Epithelial cell of proximal tubule (primary cell): Measurements from ENCODE around the gene DIRAS2. TPM values are rescaled to one million over a fixed set of nuclear protein-coding genes. Genes with fewer than 3 reads are reported as not detected.
"Not testable (repeated sequence)": the region's sequence is repeated elsewhere in the genome, so short reads cannot be mapped to it uniquely, and the experiment has no call there.

Source experiments
- DNase-seq: peaks from one replicate; pipeline ENCODE4 v3.0.0-alpha.2; 2011; ENCODE audit warnings: low read depth
- H3K4me3 ChIP-seq: 2 replicates; pipeline ENCODE4 v1.5.1; 2011; ENCODE audit warnings: low read depth, mild to moderate bottlenecking, low read length
- total RNA-seq: library from RNA; depleted of rRNA; stranded (reverse); fragments of >200 nt; gene quantifications from 2 replicates; pipeline ENCODE4 v1.2.3, GENCODE V29; 2015
- TF ChIP-seq, protein P1 (sequence below): conservative IDR thresholded peaks from 2 replicates; pipeline ENCODE4 v1.5.1; 2012; ENCODE audit warnings: low read depth, mild to moderate bottlenecking, low read length

DIRAS2 gene
- total RNA-seq, 1 donor from 2014 or later: 4.8 TPM

DNA sequence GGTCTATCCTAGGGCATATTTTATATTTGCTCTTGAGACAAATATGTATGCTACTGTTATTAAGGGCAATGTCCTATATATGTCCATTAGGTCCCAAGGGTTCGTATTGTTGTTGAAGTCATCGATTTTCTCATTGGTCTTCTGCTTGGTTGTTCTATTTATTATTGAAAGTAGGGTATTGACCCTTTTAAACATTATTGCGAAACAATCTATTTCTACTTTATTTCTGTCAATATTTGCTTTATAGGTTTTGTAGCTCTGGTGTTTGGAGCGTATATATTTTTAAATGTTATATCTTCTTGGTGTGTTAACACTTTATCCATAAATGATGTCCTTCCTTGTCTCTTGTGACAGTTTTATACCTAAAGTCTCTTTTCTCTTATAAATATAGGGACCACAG, 16.2 kb upstream of the DIRAS2 start:
- TF ChIP-seq, protein P1, sequence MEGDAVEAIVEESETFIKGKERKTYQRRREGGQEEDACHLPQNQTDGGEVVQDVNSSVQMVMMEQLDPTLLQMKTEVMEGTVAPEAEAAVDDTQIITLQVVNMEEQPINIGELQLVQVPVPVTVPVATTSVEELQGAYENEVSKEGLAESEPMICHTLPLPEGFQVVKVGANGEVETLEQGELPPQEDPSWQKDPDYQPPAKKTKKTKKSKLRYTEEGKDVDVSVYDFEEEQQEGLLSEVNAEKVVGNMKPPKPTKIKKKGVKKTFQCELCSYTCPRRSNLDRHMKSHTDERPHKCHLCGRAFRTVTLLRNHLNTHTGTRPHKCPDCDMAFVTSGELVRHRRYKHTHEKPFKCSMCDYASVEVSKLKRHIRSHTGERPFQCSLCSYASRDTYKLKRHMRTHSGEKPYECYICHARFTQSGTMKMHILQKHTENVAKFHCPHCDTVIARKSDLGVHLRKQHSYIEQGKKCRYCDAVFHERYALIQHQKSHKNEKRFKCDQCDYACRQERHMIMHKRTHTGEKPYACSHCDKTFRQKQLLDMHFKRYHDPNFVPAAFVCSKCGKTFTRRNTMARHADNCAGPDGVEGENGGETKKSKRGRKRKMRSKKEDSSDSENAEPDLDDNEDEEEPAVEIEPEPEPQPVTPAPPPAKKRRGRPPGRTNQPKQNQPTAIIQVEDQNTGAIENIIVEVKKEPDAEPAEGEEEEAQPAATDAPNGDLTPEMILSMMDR: no peak
- no peak for DNase-seq
- no peak overlapping the region for H3K4me3 ChIP-seq

DNA sequence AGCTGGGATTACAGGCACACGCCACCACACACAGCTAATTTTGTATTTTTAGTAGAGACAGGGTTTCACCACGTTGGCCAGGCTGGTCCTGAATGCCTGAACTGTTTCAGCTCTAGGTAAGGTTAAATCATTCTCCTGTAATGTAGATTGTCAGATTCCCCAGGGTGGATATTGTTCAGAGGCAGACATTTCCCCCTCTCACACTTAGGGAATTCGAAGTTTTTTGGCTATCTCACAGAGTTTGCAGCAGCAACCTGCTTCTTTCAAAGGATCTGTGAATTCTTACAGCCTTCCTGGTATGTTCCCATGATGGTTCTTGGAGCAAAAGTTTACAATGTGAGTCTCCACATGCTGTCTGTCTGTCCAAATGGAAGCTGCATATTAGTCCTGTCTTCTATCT, 15.6 kb upstream of the DIRAS2 start:
- no peak overlapping the region for H3K4me3 ChIP-seq
- TF ChIP-seq, protein P1: no peak
- no peak for DNase-seq

DNA sequence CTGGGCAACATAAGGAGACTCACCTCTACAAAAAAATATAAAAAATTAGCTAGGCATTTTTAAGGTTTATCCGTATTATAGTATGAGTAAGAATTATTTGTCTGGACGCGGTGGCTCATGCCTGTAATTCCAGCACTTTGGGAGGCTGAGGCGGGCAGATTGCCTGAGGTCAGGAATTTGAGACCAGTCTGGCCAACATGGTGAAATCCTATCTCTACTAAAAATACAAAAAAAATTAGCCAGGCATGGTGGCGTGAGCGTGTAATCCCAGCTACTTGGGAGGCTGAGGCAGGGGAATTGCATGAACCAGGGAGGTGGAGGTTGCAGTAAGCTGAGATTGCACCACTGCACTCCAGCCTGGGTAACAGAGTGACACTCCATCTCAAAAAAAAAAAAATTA, 14.3 kb upstream of the DIRAS2 start:
- not testable (repeated sequence) for H3K4me3 ChIP-seq, DNase-seq

DNA sequence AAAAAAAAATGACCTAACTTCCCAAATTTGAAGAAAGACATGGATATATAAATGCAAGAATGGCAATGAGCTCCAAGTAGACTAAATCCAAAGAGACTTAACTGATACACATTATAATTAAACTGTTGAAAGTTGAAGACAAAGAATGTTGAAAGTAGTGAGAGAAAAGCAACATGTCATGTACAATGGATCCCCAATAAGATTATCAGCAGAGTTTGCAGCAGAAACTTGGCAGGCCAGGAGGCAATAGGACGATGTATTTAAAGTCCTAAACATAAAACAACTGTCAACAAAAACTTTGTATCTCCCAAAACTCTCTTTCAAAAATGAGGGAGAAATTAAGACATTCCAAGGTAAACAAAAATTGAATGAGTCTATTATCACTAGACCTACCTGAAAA, 8.6 kb upstream of the DIRAS2 start:
- no peak for DNase-seq
- H3K4me3 ChIP-seq: no peak overlapping the region
- TF ChIP-seq, protein P1: no peak

DNA sequence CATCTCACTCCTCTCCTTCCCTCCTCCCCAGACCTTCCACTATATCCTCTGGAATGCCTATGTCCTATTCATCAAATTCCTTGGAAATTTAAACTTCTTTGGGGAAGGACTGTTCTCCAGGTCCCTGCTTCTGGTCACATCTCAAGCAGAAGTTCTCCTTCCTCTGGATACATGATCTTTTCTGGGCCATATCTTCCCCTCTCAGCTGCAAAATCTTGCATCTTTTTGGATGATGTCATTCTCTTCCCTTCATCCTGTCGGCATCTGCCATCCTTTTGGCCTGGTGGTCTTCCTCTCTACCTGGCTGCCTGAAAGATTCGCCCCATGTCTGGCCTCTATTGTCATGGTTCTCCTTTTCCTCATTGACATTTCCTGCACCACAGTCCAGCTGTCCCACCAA, 5.2 kb upstream of the DIRAS2 start:
- no peak for DNase-seq
- TF ChIP-seq, protein P1: no peak
- H3K4me3 ChIP-seq: no peak overlapping the region

DNA sequence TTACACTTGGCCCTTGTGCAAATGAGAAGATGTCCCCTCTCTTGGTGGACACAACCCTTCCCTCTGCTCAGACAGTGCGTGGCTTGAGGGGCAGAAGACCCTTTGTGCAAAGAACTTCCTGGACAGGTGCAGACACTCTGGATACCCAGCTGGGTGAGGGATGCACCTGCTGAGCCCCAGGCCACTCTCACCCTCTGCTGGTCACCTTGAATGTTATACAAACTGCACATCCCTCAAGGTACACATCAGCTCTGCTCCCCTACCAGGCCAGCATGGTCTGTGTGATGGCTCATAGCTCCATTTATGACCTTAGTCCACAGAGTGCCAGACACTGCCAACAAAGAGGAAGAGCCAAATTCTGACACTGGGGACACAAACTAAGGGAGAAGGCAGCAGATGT, 3.1 kb upstream of the DIRAS2 start:
- TF ChIP-seq, protein P1: no peak
- H3K4me3 ChIP-seq: no peak overlapping the region
- DNase-seq: no peak

DNA sequence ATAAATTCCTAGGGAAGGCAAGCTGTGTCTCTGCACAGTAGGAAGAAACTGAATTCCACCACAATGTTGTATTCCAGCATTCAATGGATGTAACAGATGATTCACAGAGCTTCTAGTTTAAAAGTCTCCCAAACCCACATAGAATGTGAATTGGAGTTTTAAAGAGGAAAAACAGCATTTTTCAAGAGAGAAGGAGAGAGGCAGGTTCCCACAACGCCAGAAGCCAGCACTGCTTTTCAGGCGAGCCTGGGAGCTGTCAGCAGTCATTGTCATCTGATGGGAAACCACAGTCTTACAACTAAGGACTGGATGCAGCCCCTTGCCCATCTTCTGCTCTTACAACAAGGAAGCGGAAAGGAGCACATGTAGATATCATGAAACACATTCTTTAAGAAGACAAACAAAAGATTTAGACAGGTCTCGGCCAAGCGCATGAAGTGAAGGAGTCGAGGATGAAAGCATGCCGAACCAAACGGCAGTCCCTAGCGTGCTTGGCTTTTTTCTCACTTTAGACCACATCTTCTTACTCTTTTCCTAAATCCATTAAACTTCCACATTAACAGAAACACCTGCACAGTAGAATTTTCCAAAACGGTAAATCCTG, 638 bp downstream of the DIRAS2 start:
- H3K4me3 ChIP-seq: peak overlapping the region; percentile 59
- DNase-seq: no peak
- TF ChIP-seq, protein P1: no peak
